GM12878 (cell line): Measurements from ENCODE around the gene FCRLB. TPM values are rescaled to one million over a fixed set of nuclear protein-coding genes. Genes with fewer than 3 reads are reported as not detected.

Source experiments
- ATAC-seq: fragments of 200-7000 bp; cut with Tn5 transposase; 3 replicates; pipeline ENCODE4 v1.9.1; 2020; ENCODE audit warnings: mild to moderate bottlenecking, moderate library complexity
- BruUV-seq: library from RNA; stranded (reverse); fragments of 400-500 nt; replicated peaks from 2 replicates; lab custom pipeline; 2021; lab: Mats Ljungman, UMichigan
- CTCF ChIA-PET: fragments of 300-600 bp; sonication (Branson Sonifier 250); formaldehyde crosslinking; extraction: SDS; loops from one replicate; lab custom pipeline; 2021; ENCODE audit warnings: inconsistent platforms; lab: Yijun Ruan, JAX
- POLR2A ChIA-PET: fragments of 350-600 bp; formaldehyde crosslinking; extraction: SDS; loops from one replicate; lab custom pipeline; 2021; ENCODE audit warnings: inconsistent platforms; lab: Charles Lee
- RAD21 ChIA-PET: fragments of 300-600 bp; sonication (Branson Sonifier 250); formaldehyde crosslinking; loops from one replicate; lab custom pipeline; 2023; ENCODE audit warnings: antibody characterized with exemption; ENCODE audit not compliant: unreplicated experiment; lab: Charles Lee
- SMC1A ChIA-PET: fragments of 300-600 bp; sonication (Branson Sonifier 250); formaldehyde crosslinking; loops from one replicate; lab custom pipeline; 2023; ENCODE audit not compliant: unreplicated experiment, uncharacterized antibody; lab: Charles Lee
- DNase-seq: peaks from one replicate; pipeline ENCODE4 v3.0.0-alpha.2; 2011; ENCODE audit warnings: low read depth, low spot score
- FAIRE-seq: peaks from 3 replicates; lab custom pipeline; 2011; peaks lifted over from hg19 to GRCh38; lab: Jason Lieb, UNC
- H2AFZ ChIP-seq: 2 replicates; pipeline ENCODE4 v1.6.0; 2011; ENCODE audit warnings: low read depth, low read length, control low read depth; ENCODE audit not compliant: control insufficient read depth
- H3K27ac ChIP-seq: 2 replicates; pipeline ENCODE4 v1.5.1; 2011; ENCODE audit warnings: control low read depth; ENCODE audit not compliant: control insufficient read depth, insufficient read depth
- H3K27me3 ChIP-seq, 2 experiments: replicated peaks in 1 of 2; 2 replicates each; pipeline versions ENCODE4 v1.6.0 to v1.6.1; 2011; ENCODE audit warnings: low read length in 1 of 2; ENCODE audit not compliant: control insufficient read depth in 2 of 2, insufficient read depth in 2 of 2
- H3K36me3 ChIP-seq, 2 experiments: 2 replicates each; pipeline ENCODE4 v1.5.1; 2011; ENCODE audit warnings: low read length in 1 of 2; ENCODE audit not compliant: control insufficient read depth in 2 of 2, insufficient read depth in 2 of 2
- H3K4me1 ChIP-seq: 2 replicates; pipeline ENCODE4 v1.6.1; 2011; ENCODE audit warnings: mild to moderate bottlenecking, low read length, moderate library complexity, mixed read lengths; ENCODE audit not compliant: control insufficient read depth, insufficient read depth
- H3K4me2 ChIP-seq: 2 replicates; pipeline ENCODE4 v1.6.0; 2011; ENCODE audit warnings: control low read depth; ENCODE audit not compliant: control insufficient read depth, insufficient read depth
- H3K4me3 ChIP-seq: fragments of 200-600 bp; sonication (generic); 2 replicates; pipeline ENCODE4 v1.5.1; 2016
- H3K79me2 ChIP-seq: 2 replicates; pipeline ENCODE4 v1.6.0; 2011; ENCODE audit warnings: low read length; ENCODE audit not compliant: control insufficient read depth, insufficient read depth
- H3K9ac ChIP-seq: 2 replicates; pipeline ENCODE4 v1.8.0; 2011; ENCODE audit warnings: low read length, control low read depth, mixed read lengths; ENCODE audit not compliant: control insufficient read depth, insufficient read depth
- H3K9me3 ChIP-seq: replicated peaks from 3 replicates; pipeline ENCODE4 v1.5.1; 2011; ENCODE audit warnings: mild to moderate bottlenecking, low read length; ENCODE audit not compliant: control insufficient read depth, insufficient read depth
- H4K20me1 ChIP-seq: 2 replicates; pipeline ENCODE4 v1.6.0; 2011; ENCODE audit not compliant: control insufficient read depth, insufficient read depth
- ASH2L ChIP-seq: fragments of 300-600, 200-600 bp; sonication (generic); IDR thresholded peaks from 2 replicates; pipeline ENCODE4 v1.6.1; 2017; ENCODE audit warnings: low read depth, mild to moderate bottlenecking, borderline replicate concordance
- CHD2 ChIP-seq: IDR thresholded peaks from 2 replicates; pipeline ENCODE4 v1.6.1; 2011; ENCODE audit warnings: low read depth, low read length, improper control_type of control experiment, borderline replicate concordance
- CREB1 ChIP-seq: IDR thresholded peaks from 2 replicates; pipeline ENCODE4 v1.6.1; 2012; ENCODE audit warnings: low read depth, mild to moderate bottlenecking, inconsistent platforms
- CREM ChIP-seq: IDR thresholded peaks from 2 replicates; pipeline ENCODE4 v1.6.1; 2014; ENCODE audit warnings: antibody characterized with exemption, low read depth
- DPF2 ChIP-seq: fragments of 450-650 bp; IDR thresholded peaks from 2 replicates; pipeline ENCODE4 v1.6.1; 2017; ENCODE audit warnings: mild to moderate bottlenecking
- ESRRA ChIP-seq: IDR thresholded peaks from 2 replicates; pipeline ENCODE4 v1.6.1; 2012; ENCODE audit warnings: mild to moderate bottlenecking, low read length, improper control_type of control experiment
- IRF4 ChIP-seq: IDR thresholded peaks from 2 replicates; pipeline ENCODE4 v1.6.1; 2011; ENCODE audit warnings: low read depth, low read length
- JUND ChIP-seq: IDR thresholded peaks from 2 replicates; pipeline ENCODE4 v1.6.1; 2012; ENCODE audit warnings: low read depth, mild to moderate bottlenecking, low read length, improper control_type of control experiment, moderate library complexity
- POU2F2 ChIP-seq: IDR thresholded peaks from 3 replicates; pipeline ENCODE4 v1.6.1; 2011; ENCODE audit warnings: low read depth, mild to moderate bottlenecking, low read length, borderline replicate concordance
- SPI1 ChIP-seq: IDR thresholded peaks from 2 replicates; pipeline ENCODE4 v1.6.1; 2011; ENCODE audit warnings: low read depth, mild to moderate bottlenecking, low read length, moderate library complexity, borderline replicate concordance; ENCODE audit not compliant: insufficient read depth
- STAT3 ChIP-seq: IDR thresholded peaks from 2 replicates; pipeline ENCODE4 v1.6.1; 2011; ENCODE audit warnings: low read depth, low read length, improper control_type of control experiment
- ZNF622 ChIP-seq: fragments of 450-650 bp; IDR thresholded peaks from 2 replicates; pipeline ENCODE4 v1.6.1; 2017; ENCODE audit warnings: mild to moderate bottlenecking, inconsistent platforms
- WGBS: methylation state at CpG from one replicate; pipeline ENCODE4 v1.1.6; 2016; ENCODE audit warnings: low lambda C conversion rate; ENCODE audit not compliant: insufficient replicate concordance, insufficient coverage; ENCODE audit errors: missing lambda C conversion rate; 5-methylcytosine and 5-hydroxymethylcytosine counted together
- in situ Hi-C: fragments of 300-500 bp; cut with MboI; formaldehyde crosslinking; loops from 9 replicates; pipeline ENCODE4 v1.14.3; 2018; ENCODE audit warnings: mixed read lengths
- intact Hi-C: fragments of 100-400 bp; cut with micrococcal nuclease; formaldehyde crosslinking; loops from one replicate; pipeline ENCODE4 v1.14.2; 2022; ENCODE audit not compliant: unreplicated experiment
- polyA plus RNA-seq, 11 experiments: library from polyadenylated mRNA; depleted of rRNA in 4 of 11; unstranded in 6 of 11; stranded (reverse) in 5 of 11; fragments of >200 nt; fragmentation: Nextera tagmentation in 4 of 11; fragmentation: Illumina TruSeq in 1 of 11; extraction: Ambion mirVana in 4 of 11; extraction: Trizol in 1 of 11; gene quantifications; 1 replicate in 1 of 11; 2 replicates in 10 of 11; pipeline versions ENCODE4 v1.2.1 to v1.2.3, GENCODE V29; 2011 to 2016; ENCODE audit warnings: inconsistent platforms in 2 of 11, missing spikeins in 2 of 11, low read depth in 1 of 11
- total RNA-seq, 4 experiments: library from RNA; depleted of rRNA in 3 of 4; stranded (reverse); fragments of >200 nt in 3 of 4; fragmentation: Illumina TruSeq in 1 of 4; extraction: Trizol in 1 of 4; gene quantifications; 2 replicates each; pipeline versions ENCODE4 v1.2.1 to v1.2.3, GENCODE V29; 2013 to 2021
- TF ChIP-seq, protein P1 (sequence below): IDR thresholded peaks from 2 replicates; pipeline ENCODE4 v1.6.1; 2012; ENCODE audit warnings: low read depth, low read length, improper control_type of control experiment
- TF ChIP-seq, protein P2 (sequence below): fragments of 450-650 bp; IDR thresholded peaks from 2 replicates; pipeline ENCODE4 v1.6.1; 2017; ENCODE audit warnings: mild to moderate bottlenecking, moderate library complexity
- TF ChIP-seq, protein P3 (sequence below): fragments of 450-650 bp; IDR thresholded peaks from 2 replicates; pipeline ENCODE4 v1.6.1; 2017; ENCODE audit warnings: borderline replicate concordance
- TF ChIP-seq, protein P4 (sequence below): fragments of 450-650 bp; IDR thresholded peaks from 2 replicates; pipeline ENCODE4 v1.6.1; 2017; ENCODE audit warnings: mild to moderate bottlenecking, low read depth, inconsistent platforms; ENCODE audit not compliant: poor library complexity, severe bottlenecking

The FCRLB gene
- total and polyA plus RNA-seq, 10 of the 15 experiments (the other 5 are each of a cell fraction or from before 2014, with no cell fraction given) = 0.55 to 11.7 (median 5.6) TPM

DNA sequence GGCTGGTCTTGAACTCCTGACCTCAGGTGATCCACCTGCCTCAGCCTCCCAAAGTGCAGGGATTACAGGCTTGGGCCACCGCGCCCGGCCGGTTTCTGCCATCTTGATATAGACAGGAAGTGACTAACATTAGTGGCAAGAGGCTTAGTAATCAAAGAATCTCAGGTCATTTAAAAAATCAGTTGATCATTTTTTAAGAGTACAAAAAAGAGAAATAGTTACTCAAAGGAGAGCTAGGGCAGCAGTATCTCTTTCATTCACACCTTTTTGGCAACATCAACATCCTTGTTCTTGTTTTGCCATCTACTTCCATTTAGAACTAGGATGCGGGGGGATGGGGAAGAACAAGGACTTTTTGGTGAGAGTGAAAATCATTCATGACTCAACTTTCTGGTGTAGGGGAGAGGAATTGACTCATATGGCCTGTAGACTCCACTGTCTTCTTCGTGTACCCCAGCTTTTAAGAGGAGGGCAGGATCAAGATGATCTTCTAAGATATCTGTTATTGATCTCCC, 8.8 kb downstream of the FCRLB start:
- ChIA-PET POLR2A (interaction anchor here (1.1 to 2.6 kb wide), 2 partner anchors 9 to 23 kb away, joined by 3 to 16 read pairs; partner anchors contain the start of gene FCRLA), CTCF (interaction anchor here (0.9 to 16.4 kb wide), 4 partner anchors 10 to 243 kb away, joined by 3 to 262 read pairs (median 47); partner anchors contain the start of gene FCRLA), SMC1A (interaction anchor here (0.9 to 6.4 kb wide), 7 partner anchors 8 to 234 kb away, joined by 3 to 84 read pairs (median 5); partner anchors contain the start of gene FCRLA), RAD21 (interaction anchor here (0.6 to 6.1 kb wide), 4 partner anchors 9 to 546 kb away, joined by 3 to 85 read pairs (median 6); partner anchors contain the start of genes DUSP12 and FCRLA)
- DNase-seq (no peak), ATAC-seq (no peak), FAIRE-seq (no peak)
- H2AFZ ChIP-seq = peak overlapping the region; percentile 41; the same call in 1 of the 2 replicates
- no TSS peak for BruUV-seq
- peak overlapping the region; percentile 21; the same call in 1 of the 2 replicates for H3K4me2 ChIP-seq
- in situ Hi-C loops (no loop called here), intact Hi-C loops (no loop called here)
- H3K27ac ChIP-seq = peak overlapping the region; percentile 40; the same call in 1 of the 2 replicates
- H3K4me3 ChIP-seq = no peak overlapping the region
- H4K20me1 ChIP-seq = no peaks in the 10 kb centered on the region
- no peaks in the 10 kb centered on the region for H3K27me3 ChIP-seq
- no peaks in the 10 kb centered on the region for H3K9me3 ChIP-seq
- peaks cover 30% of the 10 kb centered on the region for H3K4me1 ChIP-seq
- 7% methylated on average over 6 of the region's 6 CpGs for WGBS
- no peaks in the 10 kb centered on the region for H3K36me3 ChIP-seq
- H3K79me2 ChIP-seq = peaks cover 11% of the 10 kb centered on the region
- H3K9ac ChIP-seq = no peak overlapping the region
- TF ChIP-seq STAT3 (no peak), CHD2 (no peak), ESRRA (no peak), CREB1 (no peak), SPI1 (no peak), JUND (no peak), ASH2L (no peak), ZNF622 (no peak), POU2F2 (no peak), CREM (peak; percentile 73), DPF2 (no peak), IRF4 (no peak)
- TF ChIP-seq, protein P1, sequence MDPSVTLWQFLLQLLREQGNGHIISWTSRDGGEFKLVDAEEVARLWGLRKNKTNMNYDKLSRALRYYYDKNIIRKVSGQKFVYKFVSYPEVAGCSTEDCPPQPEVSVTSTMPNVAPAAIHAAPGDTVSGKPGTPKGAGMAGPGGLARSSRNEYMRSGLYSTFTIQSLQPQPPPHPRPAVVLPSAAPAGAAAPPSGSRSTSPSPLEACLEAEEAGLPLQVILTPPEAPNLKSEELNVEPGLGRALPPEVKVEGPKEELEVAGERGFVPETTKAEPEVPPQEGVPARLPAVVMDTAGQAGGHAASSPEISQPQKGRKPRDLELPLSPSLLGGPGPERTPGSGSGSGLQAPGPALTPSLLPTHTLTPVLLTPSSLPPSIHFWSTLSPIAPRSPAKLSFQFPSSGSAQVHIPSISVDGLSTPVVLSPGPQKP = no peak
- TF ChIP-seq, protein P2, sequence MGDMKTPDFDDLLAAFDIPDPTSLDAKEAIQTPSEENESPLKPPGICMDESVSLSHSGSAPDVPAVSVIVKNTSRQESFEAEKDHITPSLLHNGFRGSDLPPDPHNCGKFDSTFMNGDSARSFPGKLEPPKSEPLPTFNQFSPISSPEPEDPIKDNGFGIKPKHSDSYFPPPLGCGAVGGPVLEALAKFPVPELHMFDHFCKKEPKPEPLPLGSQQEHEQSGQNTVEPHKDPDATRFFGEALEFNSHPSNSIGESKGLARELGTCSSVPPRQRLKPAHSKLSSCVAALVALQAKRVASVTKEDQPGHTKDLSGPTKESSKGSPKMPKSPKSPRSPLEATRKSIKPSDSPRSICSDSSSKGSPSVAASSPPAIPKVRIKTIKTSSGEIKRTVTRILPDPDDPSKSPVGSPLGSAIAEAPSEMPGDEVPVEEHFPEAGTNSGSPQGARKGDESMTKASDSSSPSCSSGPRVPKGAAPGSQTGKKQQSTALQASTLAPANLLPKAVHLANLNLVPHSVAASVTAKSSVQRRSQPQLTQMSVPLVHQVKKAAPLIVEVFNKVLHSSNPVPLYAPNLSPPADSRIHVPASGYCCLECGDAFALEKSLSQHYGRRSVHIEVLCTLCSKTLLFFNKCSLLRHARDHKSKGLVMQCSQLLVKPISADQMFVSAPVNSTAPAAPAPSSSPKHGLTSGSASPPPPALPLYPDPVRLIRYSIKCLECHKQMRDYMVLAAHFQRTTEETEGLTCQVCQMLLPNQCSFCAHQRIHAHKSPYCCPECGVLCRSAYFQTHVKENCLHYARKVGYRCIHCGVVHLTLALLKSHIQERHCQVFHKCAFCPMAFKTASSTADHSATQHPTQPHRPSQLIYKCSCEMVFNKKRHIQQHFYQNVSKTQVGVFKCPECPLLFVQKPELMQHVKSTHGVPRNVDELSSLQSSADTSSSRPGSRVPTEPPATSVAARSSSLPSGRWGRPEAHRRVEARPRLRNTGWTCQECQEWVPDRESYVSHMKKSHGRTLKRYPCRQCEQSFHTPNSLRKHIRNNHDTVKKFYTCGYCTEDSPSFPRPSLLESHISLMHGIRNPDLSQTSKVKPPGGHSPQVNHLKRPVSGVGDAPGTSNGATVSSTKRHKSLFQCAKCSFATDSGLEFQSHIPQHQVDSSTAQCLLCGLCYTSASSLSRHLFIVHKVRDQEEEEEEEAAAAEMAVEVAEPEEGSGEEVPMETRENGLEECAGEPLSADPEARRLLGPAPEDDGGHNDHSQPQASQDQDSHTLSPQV = no peak
- TF ChIP-seq, protein P3, sequence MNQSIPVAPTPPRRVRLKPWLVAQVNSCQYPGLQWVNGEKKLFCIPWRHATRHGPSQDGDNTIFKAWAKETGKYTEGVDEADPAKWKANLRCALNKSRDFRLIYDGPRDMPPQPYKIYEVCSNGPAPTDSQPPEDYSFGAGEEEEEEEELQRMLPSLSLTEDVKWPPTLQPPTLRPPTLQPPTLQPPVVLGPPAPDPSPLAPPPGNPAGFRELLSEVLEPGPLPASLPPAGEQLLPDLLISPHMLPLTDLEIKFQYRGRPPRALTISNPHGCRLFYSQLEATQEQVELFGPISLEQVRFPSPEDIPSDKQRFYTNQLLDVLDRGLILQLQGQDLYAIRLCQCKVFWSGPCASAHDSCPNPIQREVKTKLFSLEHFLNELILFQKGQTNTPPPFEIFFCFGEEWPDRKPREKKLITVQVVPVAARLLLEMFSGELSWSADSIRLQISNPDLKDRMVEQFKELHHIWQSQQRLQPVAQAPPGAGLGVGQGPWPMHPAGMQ = no peak
- TF ChIP-seq, protein P4, sequence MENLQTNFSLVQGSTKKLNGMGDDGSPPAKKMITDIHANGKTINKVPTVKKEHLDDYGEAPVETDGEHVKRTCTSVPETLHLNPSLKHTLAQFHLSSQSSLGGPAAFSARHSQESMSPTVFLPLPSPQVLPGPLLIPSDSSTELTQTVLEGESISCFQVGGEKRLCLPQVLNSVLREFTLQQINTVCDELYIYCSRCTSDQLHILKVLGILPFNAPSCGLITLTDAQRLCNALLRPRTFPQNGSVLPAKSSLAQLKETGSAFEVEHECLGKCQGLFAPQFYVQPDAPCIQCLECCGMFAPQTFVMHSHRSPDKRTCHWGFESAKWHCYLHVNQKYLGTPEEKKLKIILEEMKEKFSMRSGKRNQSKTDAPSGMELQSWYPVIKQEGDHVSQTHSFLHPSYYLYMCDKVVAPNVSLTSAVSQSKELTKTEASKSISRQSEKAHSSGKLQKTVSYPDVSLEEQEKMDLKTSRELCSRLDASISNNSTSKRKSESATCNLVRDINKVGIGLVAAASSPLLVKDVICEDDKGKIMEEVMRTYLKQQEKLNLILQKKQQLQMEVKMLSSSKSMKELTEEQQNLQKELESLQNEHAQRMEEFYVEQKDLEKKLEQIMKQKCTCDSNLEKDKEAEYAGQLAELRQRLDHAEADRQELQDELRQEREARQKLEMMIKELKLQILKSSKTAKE = no peak
